ENCODE measurements around the gene VASH2.

VASH2 gene

GRCh38 chr1:212955961-212956620, 5.8 kb downstream of the VASH2 start:
- no peak overlapping the region for H3K4me3 ChIP-seq (ENCODE audit: low read length)
- no peak for DNase-seq (ENCODE audit: low read depth)
- no peak for TF ChIP-seq CTCF (IDR thresholded peaks at IDR 0.05; ENCODE audit: insufficient read depth, low read depth, low read length, missing control alignments)

GRCh38 chr1:212957546-212957945, 7.2 kb downstream of the VASH2 start:
- TF ChIP-seq CTCF (IDR thresholded peaks at IDR 0.05; ENCODE audit: insufficient read depth, low read depth, low read length, missing control alignments): no peak
- no peak overlapping the region for H3K4me3 ChIP-seq (ENCODE audit: low read length)
- no peak for DNase-seq (ENCODE audit: low read depth)

- no peak overlapping the region for H3K4me3 ChIP-seq (ENCODE audit: low read length)
- no peak for DNase-seq (ENCODE audit: low read depth)
- no peak for TF ChIP-seq CTCF (IDR thresholded peaks at IDR 0.05; ENCODE audit: insufficient read depth, low read depth, low read length, missing control alignments)
Measured at GRCh38 chr1:212958175-212958574, 7.8 kb downstream of the VASH2 start.

GRCh38 chr1:212959266-212960220, 9.2 kb downstream of the VASH2 start:
- DNase-seq (ENCODE audit: low read depth): no peak
- TF ChIP-seq CTCF (IDR thresholded peaks at IDR 0.05; ENCODE audit: insufficient read depth, low read depth, low read length, missing control alignments): no peak

GRCh38 chr1:212960932-212961331, 10.6 kb downstream of the VASH2 start:
- no peak for DNase-seq (ENCODE audit: low read depth)
- H3K4me3 ChIP-seq (ENCODE audit: low read length): no peak overlapping the region
- no peak for TF ChIP-seq CTCF (IDR thresholded peaks at IDR 0.05; ENCODE audit: insufficient read depth, low read depth, low read length, missing control alignments)

More at GRCh38 chr1:212959266-212960220, 9.2 kb downstream of the VASH2 start:
- H3K4me3 ChIP-seq (ENCODE audit: low read length): no peak overlapping the region

GRCh38 chr1:212962509-212962908, 12.2 kb downstream of the VASH2 start:
- no peak for DNase-seq (ENCODE audit: low read depth)
- H3K4me3 ChIP-seq (ENCODE audit: low read length): no peak overlapping the region
- no peak for TF ChIP-seq CTCF (IDR thresholded peaks at IDR 0.05; ENCODE audit: insufficient read depth, low read depth, low read length, missing control alignments)

Measured in epithelial cell of esophagus (primary cell).